Non-pigmented ciliary epithelial cell (primary cell): ENCODE results near the gene APOB.

Source experiments
- DNase-seq: peaks from one replicate; pipeline ENCODE4 v3.0.0-alpha.2; 2010; ENCODE audit warnings: low read depth

Gene APOB

GRCh38 chr2:21017748-21018276, 26.1 kb downstream of the APOB start:
- no peak for DNase-seq

- DNase-seq: no peak
These were observed 28.6 kb downstream of the APOB start for GRCh38 chr2:21015281-21015645.

- DNase-seq: no peak
These were observed 29.3 kb downstream of the APOB start for GRCh38 chr2:21014364-21015280.

- DNase-seq: no peak
These were observed 30.6 kb downstream of the APOB start for GRCh38 chr2:21013043-21013816.

GRCh38 chr2:21012557-21012937, 31.3 kb downstream of the APOB start:
- DNase-seq: no peak

- DNase-seq: no peak
These were observed 31.9 kb downstream of the APOB start for GRCh38 chr2:21011876-21012556.

GRCh38 chr2:21011453-21011852, 32.4 kb downstream of the APOB start:
- DNase-seq: no peak

- no peak for DNase-seq
These were observed 32.9 kb downstream of the APOB start for GRCh38 chr2:21010813-21011439.

GRCh38 chr2:21009662-21010225, 34.1 kb downstream of the APOB start:
- no peak for DNase-seq

GRCh38 chr2:21008790-21009661, 34.8 kb downstream of the APOB start:
- no peak for DNase-seq

- DNase-seq: no peak
These were observed 35.7 kb downstream of the APOB start for GRCh38 chr2:21008014-21008789.

- no peak for DNase-seq
These were observed 36.5 kb downstream of the APOB start for GRCh38 chr2:21007129-21008013.

- no peak for DNase-seq
These were observed 37.3 kb downstream of the APOB start for GRCh38 chr2:21006423-21007128.

- no peak for DNase-seq
These were observed 38.0 kb downstream of the APOB start for GRCh38 chr2:21005700-21006422.

GRCh38 chr2:21005111-21005699, 38.7 kb downstream of the APOB start:
- DNase-seq: no peak

- no peak for DNase-seq
These were observed 39.7 kb downstream of the APOB start for GRCh38 chr2:21004181-21004572.

GRCh38 chr2:21003572-21004180, 40.2 kb downstream of the APOB start:
- no peak for DNase-seq
